OCI-LY7 (cell line): ENCODE data around the gene RPL26. TPM values are rescaled to one million over a fixed set of nuclear protein-coding genes. Genes with fewer than 3 reads are reported as not detected.

Experiments
- BruUV-seq: library from RNA; stranded (reverse); fragments of 400-500 nt; replicated peaks from 2 replicates; lab custom pipeline; 2021; lab: Mats Ljungman, UMichigan
- CTCF ChIA-PET: fragments of 300-600 bp; sonication (Branson Sonifier 250); formaldehyde crosslinking; loops from one replicate; lab custom pipeline; 2022; ENCODE audit warnings: antibody characterized with exemption; ENCODE audit not compliant: unreplicated experiment; lab: Charles Lee
- POLR2A ChIA-PET: fragments of 300-600 bp; sonication (Branson Sonifier 250); formaldehyde crosslinking; loops from one replicate; lab custom pipeline; 2022; ENCODE audit warnings: antibody characterized with exemption; lab: Charles Lee
- DNase-seq: peaks from one replicate; pipeline ENCODE4 v3.0.0-alpha.2; 2015; ENCODE audit warnings: low spot score
- H2AFZ ChIP-seq: fragments of 200-600 bp; sonication (generic), shearing (Covaris generic); 2 replicates; pipeline ENCODE4 v1.6.1; 2014; ENCODE audit warnings: mild to moderate bottlenecking, antibody characterized with exemption, low read length, moderate library complexity
- H3K27ac ChIP-seq: fragments of 200-600 bp; sonication (generic); 2 replicates; pipeline ENCODE4 v1.5.1; 2014; ENCODE audit warnings: mixed run types, low read depth, mild to moderate bottlenecking, moderate library complexity, low read length, inconsistent platforms; ENCODE audit not compliant: poor library complexity, severe bottlenecking
- H3K36me3 ChIP-seq: fragments of 200-600 bp; sonication (generic); 2 replicates; pipeline ENCODE4 v1.6.1; 2014; ENCODE audit warnings: mild to moderate bottlenecking, antibody characterized with exemption, low read length, moderate library complexity, mixed read lengths; ENCODE audit not compliant: insufficient read depth
- H3K4me1 ChIP-seq: fragments of 200-600 bp; sonication (generic); 2 replicates; pipeline ENCODE4 v1.5.1; 2014; ENCODE audit warnings: mild to moderate bottlenecking, low read length; ENCODE audit not compliant: insufficient read depth, poor library complexity, severe bottlenecking
- H3K4me2 ChIP-seq: fragments of 200-600 bp; sonication (generic); 2 replicates; pipeline ENCODE4 v1.6.1; 2014; ENCODE audit warnings: mild to moderate bottlenecking, low read length
- H3K4me3 ChIP-seq: fragments of 200-600 bp; sonication (generic); 2 replicates; pipeline ENCODE4 v1.5.1; 2014; ENCODE audit warnings: mild to moderate bottlenecking, low read depth, low read length; ENCODE audit not compliant: poor library complexity, severe bottlenecking
- H3K79me2 ChIP-seq: fragments of 200-600 bp; sonication (generic); 2 replicates; pipeline ENCODE4 v1.6.1; 2016; ENCODE audit warnings: low read depth, mild to moderate bottlenecking, low read length, moderate library complexity, mixed read lengths; ENCODE audit not compliant: insufficient read depth
- H3K9me2 ChIP-seq: fragments of 200-600 bp; sonication (generic); 2 replicates; pipeline ENCODE4 v1.6.1; 2016; ENCODE audit warnings: mild to moderate bottlenecking, low read length, mixed read lengths; ENCODE audit not compliant: insufficient read depth
- H3K9me3 ChIP-seq: fragments of 200-600 bp; sonication (generic); 2 replicates; pipeline ENCODE4 v1.6.1; 2014; ENCODE audit warnings: mild to moderate bottlenecking, mixed run types, low read length, mixed read lengths
- H4K20me1 ChIP-seq: fragments of 200-600 bp; sonication (generic); 2 replicates; pipeline ENCODE4 v1.6.1; 2014; ENCODE audit warnings: mild to moderate bottlenecking, antibody characterized with exemption, low read length, moderate library complexity, mixed read lengths; ENCODE audit not compliant: insufficient read depth
- EZH2phosphoT487 ChIP-seq: fragments of 200-600 bp; sonication (generic); IDR thresholded peaks from 2 replicates; pipeline ENCODE4 v1.6.1; 2018; ENCODE audit warnings: low read depth, borderline replicate concordance, mild to moderate bottlenecking, mixed run types, antibody characterized with exemption, low read length, moderate library complexity, mixed read lengths
- intact Hi-C: fragments of 100-400 bp; cut with micrococcal nuclease; formaldehyde crosslinking; loops from one replicate; pipeline ENCODE4 v1.10.0; 2022; ENCODE audit not compliant: unreplicated experiment
- total RNA-seq, 2 experiments: library from RNA; depleted of rRNA in 1 of 2; stranded (reverse); fragments of >200 nt in 1 of 2; shearing (Covaris generic) in 1 of 2; gene quantifications; 2 replicates each; pipeline ENCODE4 v1.2.3, GENCODE V29; 2014 to 2022
- TF ChIP-seq, protein P1 (sequence below): fragments of 200-600 bp; sonication (generic); conservative IDR thresholded peaks from 2 replicates; pipeline ENCODE4 v1.5.1; 2014; ENCODE audit warnings: mild to moderate bottlenecking, antibody characterized with exemption, low read length, moderate library complexity, mixed read lengths

The RPL26 gene
- total RNA-seq, 2 experiments from 2014 or later = 3,139 to 4,013 TPM

DNA sequence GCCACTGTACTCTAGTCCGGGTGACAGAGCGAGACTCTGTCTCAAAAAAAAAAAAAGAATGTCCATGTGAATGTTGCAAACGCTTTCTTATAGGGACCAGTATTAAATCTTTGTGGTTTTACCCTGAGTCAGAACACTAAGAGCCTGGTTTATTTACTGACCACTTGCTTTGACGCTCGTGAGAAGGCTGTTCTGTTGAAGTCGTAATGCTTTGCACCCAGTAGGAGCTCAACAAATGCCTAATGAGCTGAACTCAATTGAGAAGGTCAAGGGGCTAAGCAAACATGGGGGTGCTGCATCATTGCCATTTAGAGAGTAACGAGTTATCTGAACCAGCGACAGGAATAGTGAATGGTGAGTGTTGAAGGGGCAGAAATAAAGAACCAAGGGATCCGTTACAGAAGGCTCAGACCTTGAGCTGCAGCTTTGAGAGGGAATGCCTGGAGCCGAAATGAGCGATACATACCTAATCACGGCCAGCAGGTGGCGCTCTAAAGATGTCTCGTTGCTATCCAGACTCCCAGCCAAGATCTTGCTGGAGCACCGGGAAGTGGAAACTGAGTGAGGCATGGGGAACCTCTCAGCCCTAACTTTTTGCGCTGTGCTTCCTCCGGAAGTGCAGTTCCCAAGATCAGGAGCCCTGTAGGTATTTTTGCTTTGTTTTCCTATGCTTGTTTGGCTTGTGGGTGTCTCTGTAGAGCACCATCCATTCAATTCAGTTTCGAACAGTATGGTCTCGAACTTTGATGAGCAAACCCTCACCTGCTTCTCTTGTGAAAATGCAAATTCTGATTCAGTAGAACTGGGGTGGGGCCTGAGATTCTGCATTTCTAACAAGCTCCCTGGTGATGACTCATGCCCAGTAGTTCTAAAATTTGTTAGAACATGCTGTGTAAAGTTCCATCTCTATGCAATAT lies 27.2 kb upstream of the RPL26 start:
- POLR2A ChIA-PET = interaction anchor here (0.6 to 0.7 kb wide), 5 partner anchors 13 to 288 kb away, joined by 3 read pairs; partner anchors contain the start of gene RNF222
- Histone ChIP-seq H2AFZ (no peak overlapping the region; the same call in 1 of the 2 replicates), H3K4me1 (no peaks in the 10 kb centered on the region), H3K9me2 (no peaks in the 10 kb centered on the region), H3K79me2 (no peaks in the 10 kb centered on the region), H3K27ac (no peak overlapping the region), H3K4me3 (no peak overlapping the region), H3K36me3 (no peaks in the 10 kb centered on the region), H3K9me3 (no peaks in the 10 kb centered on the region), H3K4me2 (no peak overlapping the region), H4K20me1 (no peaks in the 10 kb centered on the region)
- TF ChIP-seq, protein P1, sequence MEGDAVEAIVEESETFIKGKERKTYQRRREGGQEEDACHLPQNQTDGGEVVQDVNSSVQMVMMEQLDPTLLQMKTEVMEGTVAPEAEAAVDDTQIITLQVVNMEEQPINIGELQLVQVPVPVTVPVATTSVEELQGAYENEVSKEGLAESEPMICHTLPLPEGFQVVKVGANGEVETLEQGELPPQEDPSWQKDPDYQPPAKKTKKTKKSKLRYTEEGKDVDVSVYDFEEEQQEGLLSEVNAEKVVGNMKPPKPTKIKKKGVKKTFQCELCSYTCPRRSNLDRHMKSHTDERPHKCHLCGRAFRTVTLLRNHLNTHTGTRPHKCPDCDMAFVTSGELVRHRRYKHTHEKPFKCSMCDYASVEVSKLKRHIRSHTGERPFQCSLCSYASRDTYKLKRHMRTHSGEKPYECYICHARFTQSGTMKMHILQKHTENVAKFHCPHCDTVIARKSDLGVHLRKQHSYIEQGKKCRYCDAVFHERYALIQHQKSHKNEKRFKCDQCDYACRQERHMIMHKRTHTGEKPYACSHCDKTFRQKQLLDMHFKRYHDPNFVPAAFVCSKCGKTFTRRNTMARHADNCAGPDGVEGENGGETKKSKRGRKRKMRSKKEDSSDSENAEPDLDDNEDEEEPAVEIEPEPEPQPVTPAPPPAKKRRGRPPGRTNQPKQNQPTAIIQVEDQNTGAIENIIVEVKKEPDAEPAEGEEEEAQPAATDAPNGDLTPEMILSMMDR = peak; percentile 96
- no peak for TF ChIP-seq EZH2phosphoT487
- CTCF ChIA-PET = no interaction called here
- intact Hi-C loops = loop anchor here (1.0 kb wide), 1 partner anchor 336 kb away; no protein-coding TSS in a partner anchor
- DNase-seq = peak; percentile 82
- BruUV-seq = no TSS peak

DNA sequence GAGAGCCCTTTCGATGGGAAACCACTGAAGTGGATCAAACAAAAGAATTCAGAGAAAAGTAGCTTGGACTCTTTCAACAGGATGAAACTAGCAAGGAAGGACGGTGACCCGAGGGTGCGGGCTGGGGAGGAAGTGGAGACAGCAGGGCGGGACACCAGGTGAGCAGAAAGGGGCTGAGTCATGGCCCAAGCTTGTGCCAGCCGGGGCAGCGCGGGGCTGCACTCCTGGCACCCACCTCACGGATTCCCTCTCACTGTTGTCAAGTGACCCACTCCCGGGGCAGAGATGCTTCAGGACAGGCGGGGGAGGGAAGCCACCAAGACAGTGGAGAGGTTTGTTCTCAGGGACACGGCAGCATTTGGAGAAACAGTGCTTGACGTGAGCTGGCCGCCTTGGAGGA lies 25.4 kb upstream of the RPL26 start:
- TF ChIP-seq, protein P1 = no peak
- TF ChIP-seq EZH2phosphoT487 = no peak
- H3K79me2 ChIP-seq = no peaks in the 10 kb centered on the region
- H3K9me3 ChIP-seq = no peaks in the 10 kb centered on the region
- no peaks in the 10 kb centered on the region for H3K36me3 ChIP-seq
- H2AFZ ChIP-seq = no peak overlapping the region
- no peak for DNase-seq
- no peaks in the 10 kb centered on the region for H4K20me1 ChIP-seq
- POLR2A ChIA-PET = no interaction called here
- no peak overlapping the region for H3K27ac ChIP-seq
- CTCF ChIA-PET = no interaction called here
- intact Hi-C loops = no loop called here
- H3K9me2 ChIP-seq = no peaks in the 10 kb centered on the region
- no peaks in the 10 kb centered on the region for H3K4me1 ChIP-seq
- no TSS peak for BruUV-seq
- no peak overlapping the region for H3K4me3 ChIP-seq
- no peak overlapping the region for H3K4me2 ChIP-seq

DNA sequence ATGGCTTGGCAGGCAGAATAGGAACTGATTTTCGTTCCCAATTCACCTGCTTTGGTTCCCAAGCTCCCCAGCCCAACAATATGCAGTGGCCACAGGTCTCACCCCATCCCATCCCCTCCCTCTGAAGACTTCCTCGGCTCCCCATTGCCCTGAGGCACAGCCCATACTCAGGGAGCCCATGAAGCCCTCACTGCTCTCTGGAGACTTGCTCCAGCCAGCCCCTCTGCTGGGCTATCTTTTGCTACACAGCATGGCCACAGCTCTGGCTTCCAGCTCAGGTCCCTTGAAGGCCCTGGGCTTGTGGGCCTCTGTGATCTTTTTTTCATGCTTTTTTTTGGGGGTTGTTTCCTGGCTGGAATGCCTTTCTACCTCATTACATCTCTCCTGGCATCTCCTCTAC lies 23.2 kb upstream of the RPL26 start:
- ChIA-PET CTCF (no interaction called here), POLR2A (no interaction called here)
- BruUV-seq = no TSS peak
- Histone ChIP-seq H2AFZ (no peak overlapping the region), H3K79me2 (no peaks in the 10 kb centered on the region), H3K27ac (no peak overlapping the region), H3K9me3 (no peaks in the 10 kb centered on the region), H3K9me2 (no peaks in the 10 kb centered on the region), H3K4me3 (no peak overlapping the region), H4K20me1 (no peaks in the 10 kb centered on the region), H3K36me3 (no peaks in the 10 kb centered on the region), H3K4me2 (no peak overlapping the region), H3K4me1 (no peaks in the 10 kb centered on the region)
- TF ChIP-seq, protein P1 = no peak
- no peak for TF ChIP-seq EZH2phosphoT487
- intact Hi-C loops = no loop called here
- no peak for DNase-seq
